LNCAP (cell line): ENCODE measurements around the gene ARID1B.
A peak's percentile ranks its signal among the peaks of the same experiment; 100 is the strongest.

Experiments used
- CTCF ChIP-seq: fragments of 450-650 bp; IDR thresholded peaks from 2 replicates; pipeline ENCODE4 v1.5.1; 2017; ENCODE audit warnings: mild to moderate bottlenecking

ARID1B gene

GRCh38 chr6:156775717-156776116, 1.5 kb upstream of the ARID1B start:
- TF ChIP-seq CTCF: no peak

GRCh38 chr6:156776470-156776839, 723 bp upstream of the ARID1B start:
- 0 out of 2 replicates have a peak, but pooled peaks have one; percentile 13 for TF ChIP-seq CTCF

GRCh38 chr6:156777577-156778453, 637 bp downstream of the ARID1B start:
- no peak for TF ChIP-seq CTCF

GRCh38 chr6:156778454-156779205, 1.5 kb downstream of the ARID1B start:
- TF ChIP-seq CTCF: no peak

GRCh38 chr6:156779206-156780094, 2.3 kb downstream of the ARID1B start:
- TF ChIP-seq CTCF: peak; percentile 20; the same call in 1 of the 2 replicates

GRCh38 chr6:156780102-156780641, 3.0 kb downstream of the ARID1B start:
- TF ChIP-seq CTCF: no peak
